Limb (tissue), 2 donors: Measurements from ENCODE around the gene GNB2.

Source experiments
- DNase-seq, 2 donors: peaks; one replicate each; pipeline ENCODE4 v3.0.0-alpha.2; 2016; ENCODE audit errors: extremely low spot score in 2 of 2

GNB2 gene

DNA sequence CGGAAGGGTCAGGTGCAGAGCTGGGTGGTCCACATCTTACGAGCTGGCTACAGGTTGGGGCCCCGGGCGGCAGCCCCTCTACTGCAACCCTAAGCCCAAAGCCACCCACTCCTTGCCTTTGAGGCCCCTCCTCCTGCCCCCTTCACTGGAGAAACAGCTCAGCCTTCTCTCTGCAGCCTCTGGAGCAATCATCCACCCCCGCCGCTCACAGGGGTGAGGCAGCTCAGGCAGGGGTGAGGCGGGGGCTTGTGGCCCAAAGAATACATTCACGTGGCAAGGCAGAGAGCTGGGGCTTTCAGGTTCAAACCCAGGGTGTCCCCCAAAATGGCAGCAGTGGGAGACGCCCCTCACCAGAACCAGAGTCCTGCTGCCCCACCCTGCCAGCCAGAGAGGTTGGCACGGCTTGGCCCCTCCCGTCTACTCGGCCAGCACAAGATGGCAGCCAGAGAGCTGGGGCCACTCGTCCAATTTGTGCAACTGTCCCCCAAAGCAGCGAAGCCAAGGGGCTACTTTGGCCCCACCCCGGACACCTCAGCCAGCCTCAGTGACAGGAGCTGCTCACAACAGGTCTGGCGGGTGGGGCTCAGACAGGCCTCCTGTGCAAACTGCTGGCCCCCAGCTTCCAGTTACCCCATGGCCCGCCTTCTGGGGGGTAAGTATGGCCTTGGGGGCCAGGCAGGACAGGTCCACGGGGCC, 7.2 kb downstream of the GNB2 start:
- DNase-seq: peak in 1 of 2 donors; percentile 33

DNA sequence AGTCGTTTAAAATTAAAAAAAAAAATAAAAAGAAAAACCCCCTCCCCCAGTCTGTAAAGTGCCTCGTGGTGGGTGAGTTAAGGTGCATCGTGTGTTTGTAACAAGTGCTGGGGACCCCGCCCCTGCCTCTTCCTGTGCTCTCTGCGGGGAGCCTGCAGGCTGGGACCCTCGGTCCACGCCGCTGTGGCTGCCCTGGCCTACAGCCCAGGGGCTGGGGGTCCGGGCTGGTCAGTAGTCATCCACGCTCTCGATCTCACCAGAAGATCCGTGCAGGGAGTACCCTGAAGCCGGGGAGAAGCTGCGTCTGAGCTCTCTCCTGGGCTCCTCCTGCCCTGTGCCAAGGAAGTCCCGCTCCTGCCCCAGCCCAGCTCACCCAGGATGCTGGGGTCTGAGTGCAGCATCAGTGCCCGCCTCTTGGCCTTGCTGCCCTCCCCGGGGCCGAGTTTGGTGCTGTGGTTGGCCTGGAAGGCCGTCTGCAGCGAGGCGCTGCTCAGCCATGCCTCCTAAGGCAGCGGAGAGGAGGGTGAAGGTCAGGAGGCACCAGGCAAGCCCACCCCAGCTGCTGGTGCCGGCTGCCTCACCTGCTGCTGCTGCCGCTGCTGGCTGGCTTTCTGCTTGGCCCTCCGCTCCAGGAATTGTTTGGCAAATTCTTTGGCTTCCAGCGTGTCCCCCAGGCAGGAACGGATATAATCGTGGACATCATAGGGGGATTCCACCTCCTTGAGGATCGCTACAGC, 8.1 kb downstream of the GNB2 start:
- no peak for DNase-seq

GRCh38 chr7:100682228-100682741, 8.7 kb downstream of the GNB2 start:
- DNase-seq: peak in 1 of 2 donors; percentile 29

DNA sequence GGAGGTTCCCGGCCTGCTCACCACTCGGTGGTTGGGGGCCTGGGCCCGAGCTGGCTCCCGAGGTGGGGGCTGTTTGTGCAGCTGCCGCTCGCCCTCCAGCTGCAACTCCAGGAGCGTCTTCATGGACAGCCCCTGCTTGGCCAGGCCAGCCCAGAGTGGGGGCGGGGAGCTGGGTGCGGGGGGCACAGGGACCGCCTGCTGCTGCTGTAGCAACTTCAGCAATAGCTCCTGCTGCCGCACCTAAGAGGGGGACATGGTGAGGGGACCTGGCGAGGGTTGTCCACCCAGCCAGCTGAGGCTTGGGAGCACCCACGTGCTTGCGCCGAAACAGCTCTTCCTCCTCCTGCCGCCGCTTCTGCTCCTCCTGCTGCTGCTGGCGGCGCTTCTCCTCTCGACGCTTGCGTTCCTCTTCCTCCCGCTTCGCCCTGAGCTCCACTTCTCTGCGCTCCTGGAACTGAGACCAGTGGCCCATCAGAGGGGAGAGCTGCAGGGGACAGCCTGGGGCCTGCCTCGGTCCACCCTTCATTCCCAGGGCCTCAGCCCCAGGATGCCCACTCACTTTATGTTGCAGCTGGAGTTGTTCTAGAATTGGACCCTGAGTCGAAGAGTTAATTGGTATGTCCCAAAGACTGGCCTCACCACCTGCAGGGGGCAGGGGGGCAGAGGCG, 9.6 kb downstream of the GNB2 start:
- DNase-seq: peak in 1 of 2 donors; percentile 28

GRCh38 chr7:100683659-100684533, 10.4 kb downstream of the GNB2 start:
- no peak for DNase-seq

DNA sequence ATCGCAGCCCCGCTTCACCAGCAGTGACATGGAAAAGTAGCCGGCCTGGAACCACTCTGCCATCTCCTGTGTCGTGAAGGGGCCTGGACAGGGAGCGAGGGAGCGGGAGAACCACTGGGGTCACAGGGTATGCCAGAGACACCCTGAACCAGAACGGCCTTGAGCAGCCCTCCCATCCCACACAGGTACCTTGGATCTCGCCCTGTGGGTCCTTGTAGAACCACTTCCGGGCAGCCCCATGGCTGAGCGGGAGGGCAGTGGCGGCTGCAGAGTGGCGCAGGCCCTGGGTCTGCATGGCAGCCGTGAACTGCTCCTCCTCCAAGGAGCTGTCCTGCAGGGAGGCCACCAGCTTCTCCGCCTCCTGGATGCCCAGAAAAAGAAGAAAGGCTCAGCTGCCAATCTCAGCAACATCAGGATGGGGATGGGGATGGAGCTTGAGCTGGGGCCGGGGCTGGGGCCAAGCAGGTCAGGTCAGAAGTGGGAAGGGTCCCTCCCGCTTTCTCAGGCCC, 11.0 kb downstream of the GNB2 start:
- DNase-seq: no peak

DNA sequence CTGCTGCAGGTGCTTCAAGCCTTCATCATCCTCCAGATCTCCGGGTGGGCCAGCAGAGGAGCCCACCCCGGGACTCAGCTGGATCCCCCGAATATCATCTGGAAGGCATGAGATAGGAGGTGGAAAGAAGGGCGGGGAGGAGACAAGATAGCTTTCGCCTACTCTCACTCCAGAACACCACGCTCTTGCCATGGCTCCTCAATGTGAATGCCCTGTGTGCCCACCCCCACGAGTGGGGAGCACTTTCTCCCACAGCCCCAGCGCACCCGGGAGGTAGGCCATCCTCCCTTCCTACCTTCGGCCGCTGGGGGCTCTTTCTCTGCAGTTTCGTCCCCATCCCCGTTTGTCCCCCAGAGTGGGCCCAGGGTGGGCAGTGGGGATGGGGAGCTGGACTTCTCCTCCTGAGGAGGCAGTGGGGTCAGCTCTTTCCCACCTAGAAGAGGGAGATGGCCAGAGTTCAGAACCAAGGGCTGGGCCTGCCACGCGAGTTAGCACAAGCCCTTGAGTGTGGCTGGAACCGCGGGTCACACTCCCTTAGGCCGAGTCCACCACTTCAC, 11.6 kb downstream of the GNB2 start:
- DNase-seq: no peak

- no peak for DNase-seq
Measured at GRCh38 chr7:100685631-100686145, 12.1 kb downstream of the GNB2 start.

DNA sequence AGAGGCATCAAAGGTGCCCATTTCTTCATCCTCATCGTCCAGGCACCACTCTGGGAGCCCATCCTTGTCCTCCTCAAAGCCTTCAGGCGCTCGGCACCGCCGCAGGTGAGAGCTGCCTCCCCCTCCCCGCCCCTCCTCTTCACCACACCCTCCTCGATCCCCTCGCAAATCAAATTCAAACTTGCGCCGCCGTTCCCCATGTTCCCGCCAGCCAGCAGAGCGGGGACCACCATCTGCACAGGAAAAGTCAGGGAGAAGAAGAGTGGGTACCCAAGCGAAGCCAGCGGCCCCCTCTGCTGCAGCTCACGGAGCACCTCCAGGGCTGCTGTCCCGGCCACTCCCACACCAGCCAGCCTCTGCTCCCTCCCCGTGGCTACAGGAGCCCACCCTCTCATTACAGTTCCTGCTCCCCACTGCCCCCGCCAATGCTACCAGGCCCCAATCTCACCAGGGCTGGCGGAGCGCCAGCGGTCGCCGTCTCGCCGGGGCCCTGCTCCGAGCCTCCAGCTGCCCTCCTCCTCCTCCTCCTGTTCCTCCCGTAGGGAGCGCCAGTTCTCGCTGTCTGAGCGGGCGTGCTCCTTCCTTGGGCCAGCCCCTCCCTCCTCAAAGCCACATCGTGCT, 12.8 kb downstream of the GNB2 start:
- peak in 1 of 2 donors; percentile 32 for DNase-seq

- DNase-seq: no peak
Measured at GRCh38 chr7:100686822-100687211, 13.3 kb downstream of the GNB2 start.

DNA sequence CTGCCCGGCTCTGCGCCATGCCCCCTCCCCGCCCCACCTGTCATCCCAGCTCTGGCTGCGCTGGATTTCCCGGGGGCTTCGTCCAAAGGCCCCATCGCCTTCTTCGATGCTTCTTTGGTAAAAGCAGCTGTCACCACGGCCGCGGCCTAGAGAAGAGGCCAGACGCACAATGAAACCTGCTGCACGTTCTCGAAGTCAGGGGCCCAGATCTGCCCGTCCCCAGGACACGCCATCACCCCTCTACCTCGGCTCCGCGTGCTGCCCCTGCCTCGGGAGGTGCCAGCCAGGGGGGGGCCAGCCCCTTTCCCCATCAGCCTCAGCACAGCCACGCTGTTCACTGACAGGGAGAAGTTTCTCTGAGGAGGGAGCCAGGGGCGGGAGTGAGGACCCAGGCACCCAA, 13.7 kb downstream of the GNB2 start:
- DNase-seq: no peak

DNA sequence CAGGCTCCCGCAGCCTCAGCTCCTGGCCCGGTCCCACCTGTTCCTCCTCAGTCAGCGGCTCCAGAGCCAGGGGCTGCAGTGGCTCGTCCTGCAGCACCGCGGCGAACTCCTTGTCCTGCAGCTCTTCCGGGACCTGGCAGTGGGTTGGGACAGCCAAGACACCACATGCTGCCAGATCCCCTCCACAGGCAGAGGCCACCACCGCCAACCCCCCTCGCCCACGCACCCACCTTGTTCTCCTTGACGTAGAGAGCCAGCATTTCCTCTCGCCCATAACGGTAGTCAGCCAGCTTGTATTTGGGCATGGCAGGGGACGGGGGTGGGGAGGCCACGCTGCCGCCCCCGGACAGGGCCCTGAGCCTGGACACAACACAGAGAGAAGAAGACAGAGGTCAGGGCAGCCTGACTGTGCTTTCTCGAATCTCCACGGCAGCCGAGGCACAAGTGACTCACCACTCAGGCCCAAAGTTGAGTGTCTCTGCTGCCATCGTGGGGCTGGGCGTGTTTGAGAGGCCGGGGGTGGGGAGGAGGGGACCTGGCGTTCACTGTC, 14.3 kb downstream of the GNB2 start:
- no peak for DNase-seq

DNA sequence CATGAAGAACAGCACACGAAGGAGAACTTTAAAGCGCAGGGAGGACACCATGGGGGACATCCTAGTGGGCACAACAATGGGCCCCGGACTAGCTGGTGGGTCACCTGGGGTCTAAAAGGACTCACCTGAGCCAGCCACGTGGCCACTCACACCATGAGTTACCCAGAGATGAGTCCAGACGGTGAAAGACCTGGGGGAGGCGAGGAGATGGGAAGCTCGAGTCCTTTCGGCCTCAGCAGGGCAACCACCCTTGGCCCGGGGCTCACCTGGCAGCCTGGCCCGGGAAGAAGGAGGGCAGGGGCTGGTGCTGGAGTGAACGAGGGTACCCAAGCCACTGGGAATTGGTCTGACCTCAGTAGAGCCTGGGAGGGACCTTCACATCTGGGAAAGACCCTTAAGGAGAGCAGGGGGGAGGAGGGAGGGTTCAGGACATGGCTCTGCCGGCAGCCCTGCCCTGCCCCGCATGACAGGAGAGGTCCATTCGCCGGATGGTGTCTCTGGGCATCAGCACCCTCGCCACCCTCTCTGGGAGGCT, 14.9 kb downstream of the GNB2 start:
- no peak for DNase-seq

- no peak for DNase-seq
Measured at GRCh38 chr7:100689230-100690135, 15.9 kb downstream of the GNB2 start.

DNA sequence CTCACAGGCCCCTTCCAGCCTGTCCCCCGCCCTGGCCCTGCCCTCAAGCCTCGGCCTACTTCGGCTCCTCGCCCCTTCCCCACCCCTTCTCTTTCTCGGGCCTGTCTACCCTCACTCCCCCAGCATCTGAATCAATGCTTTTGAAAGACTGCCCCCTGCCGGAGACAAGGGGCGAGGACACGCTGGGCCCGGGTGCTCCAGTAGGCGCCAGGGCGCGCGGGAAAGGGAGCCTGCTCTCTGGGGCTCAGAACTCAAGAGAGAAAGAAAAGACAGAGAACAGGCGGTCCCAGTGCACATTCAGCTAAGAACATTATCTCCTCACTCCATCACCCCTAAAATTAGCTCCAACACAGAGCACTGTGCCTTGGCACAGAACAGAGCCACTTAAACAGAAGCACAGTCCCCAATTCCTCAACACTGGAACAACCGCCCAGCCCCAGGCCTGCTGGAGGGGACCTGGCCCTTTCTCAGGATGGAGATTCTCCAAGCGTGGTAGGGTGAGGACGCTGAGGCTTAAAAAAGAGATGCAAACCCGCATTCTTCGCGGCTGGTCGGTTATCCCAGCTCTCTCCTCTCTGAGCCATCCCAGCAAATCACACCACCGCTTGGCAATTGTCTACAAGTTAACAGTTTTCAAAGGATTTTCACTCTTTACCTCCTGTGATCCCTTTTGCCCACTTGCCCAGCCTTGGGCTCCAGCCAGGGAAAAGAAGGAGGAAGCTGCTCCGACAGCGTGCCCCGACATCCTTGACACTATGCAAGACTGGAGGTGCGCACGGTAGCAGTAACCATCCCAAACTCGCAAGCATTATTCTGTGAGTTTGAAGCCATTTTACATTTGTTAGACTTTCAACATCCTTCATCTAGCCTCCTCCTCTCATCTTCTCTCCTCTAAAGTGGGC, 18.4 kb downstream of the GNB2 start:
- DNase-seq: peak; percentile 63 to 88

DNA sequence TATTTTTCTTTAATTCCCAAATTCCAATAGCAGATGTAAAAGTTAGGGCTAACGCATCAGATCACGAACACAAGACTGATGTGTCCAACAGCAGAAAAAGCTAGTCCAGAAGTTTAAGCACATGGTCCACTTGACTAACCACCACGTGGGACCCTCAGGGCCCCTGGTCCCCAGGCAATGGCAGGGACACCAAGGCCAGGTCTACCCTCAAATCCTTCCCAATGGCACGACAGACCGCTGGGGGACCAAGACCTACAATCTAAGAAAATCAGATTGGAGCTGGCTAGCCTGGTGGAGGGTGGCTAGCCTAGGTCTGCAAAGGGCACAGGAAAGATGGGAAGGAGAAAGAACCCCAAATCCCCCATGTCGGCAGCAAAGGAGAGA, 19.0 kb downstream of the GNB2 start:
- no peak for DNase-seq

DNA sequence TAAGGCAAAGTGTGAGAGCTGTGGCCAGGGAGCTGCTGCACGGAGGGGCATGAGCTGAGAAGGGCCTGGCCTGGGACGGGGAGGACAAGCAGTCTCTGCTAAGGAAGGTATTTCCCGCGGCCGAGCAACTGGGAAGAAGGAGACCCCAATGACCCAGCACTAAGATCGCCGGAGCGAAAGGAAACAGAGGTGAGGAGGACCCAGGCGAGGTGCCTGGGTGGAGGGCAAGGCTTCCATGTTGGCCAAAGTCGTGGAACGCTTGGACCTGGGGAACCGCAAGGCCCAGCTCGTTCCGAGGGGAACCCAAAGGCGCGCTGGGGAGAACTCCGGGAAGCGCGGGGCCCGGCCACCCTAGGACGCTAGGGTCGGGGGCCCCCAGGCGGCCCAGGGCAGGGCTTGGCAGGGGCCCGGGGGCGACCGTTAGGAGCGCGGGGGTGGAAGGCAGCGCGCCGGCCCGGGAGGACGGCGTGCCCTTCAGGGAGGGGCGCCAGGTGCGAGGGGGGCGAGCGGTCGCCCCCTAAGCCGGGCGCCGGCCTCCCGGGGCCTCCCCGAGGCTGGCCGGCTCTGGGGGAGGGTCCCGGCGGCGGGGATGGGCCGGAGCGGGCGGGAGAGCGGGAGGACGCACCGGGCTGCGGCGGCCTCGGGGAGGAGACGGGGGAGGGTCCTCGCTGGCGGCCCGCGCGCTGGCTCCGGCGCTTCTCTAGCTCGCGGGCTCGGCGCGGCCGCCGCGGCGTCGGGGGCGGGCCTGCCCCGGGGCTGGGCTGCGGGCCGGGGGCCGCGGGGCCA, 20.0 kb downstream of the GNB2 start:
- peak in 1 of 2 donors; percentile 49 for DNase-seq
